WI38 (cell line): ENCODE results near the gene OBSCN.

Experiments used
- H3K4me3 ChIP-seq: 2 replicates; pipeline ENCODE4 v1.5.1; 2011; ENCODE audit warnings: low read depth, mild to moderate bottlenecking, control low read depth, low read length
- CTCF ChIP-seq: IDR thresholded peaks from 2 replicates; pipeline ENCODE4 v1.5.1; 2012; ENCODE audit warnings: low read depth, mild to moderate bottlenecking, control low read depth, low read length

The OBSCN gene

GRCh38 chr1:228314315-228314657, 106.4 kb downstream of the OBSCN start:
- no peak overlapping the region for H3K4me3 ChIP-seq
- TF ChIP-seq CTCF: no peak

- no peak overlapping the region for H3K4me3 ChIP-seq
- TF ChIP-seq CTCF: no peak
Measured at GRCh38 chr1:228314658-228315483, 107.0 kb downstream of the OBSCN start.

GRCh38 chr1:228315484-228315944, 107.7 kb downstream of the OBSCN start:
- H3K4me3 ChIP-seq: no peak overlapping the region
- TF ChIP-seq CTCF: no peak

GRCh38 chr1:228315945-228316588, 108.2 kb downstream of the OBSCN start:
- no peak for TF ChIP-seq CTCF
- H3K4me3 ChIP-seq: no peak overlapping the region

- TF ChIP-seq CTCF: no peak
- no peak overlapping the region for H3K4me3 ChIP-seq
Measured at GRCh38 chr1:228316589-228317387, 108.9 kb downstream of the OBSCN start.

- TF ChIP-seq CTCF: no peak
- no peak overlapping the region for H3K4me3 ChIP-seq
Measured at GRCh38 chr1:228317411-228317828, 109.6 kb downstream of the OBSCN start.
